ENCODE measurements around the gene PRKAB1.

Gene PRKAB1

DNA sequence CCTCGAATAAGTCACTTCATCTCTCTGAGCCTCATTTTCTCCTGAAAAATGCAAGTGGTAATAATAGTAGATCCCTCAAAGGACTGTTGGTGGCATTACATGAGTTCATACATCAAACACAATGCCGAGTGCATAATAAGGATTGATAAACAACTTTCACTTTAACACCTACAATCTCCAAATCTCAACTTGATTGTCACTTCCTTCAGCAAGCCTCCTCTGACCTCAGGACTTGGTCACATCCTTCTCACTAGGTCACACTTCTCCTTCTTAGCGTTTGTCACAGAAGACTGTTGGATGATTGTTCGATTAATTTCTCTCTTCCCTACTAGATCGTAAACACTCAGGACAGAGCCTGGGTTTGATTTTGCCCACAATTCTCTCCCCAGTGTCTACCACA is 7.9 kb upstream of the PRKAB1 start:
- no peak for DNase-seq (ENCODE audit: low read depth, low spot score)
- TF ChIP-seq, protein P1, sequence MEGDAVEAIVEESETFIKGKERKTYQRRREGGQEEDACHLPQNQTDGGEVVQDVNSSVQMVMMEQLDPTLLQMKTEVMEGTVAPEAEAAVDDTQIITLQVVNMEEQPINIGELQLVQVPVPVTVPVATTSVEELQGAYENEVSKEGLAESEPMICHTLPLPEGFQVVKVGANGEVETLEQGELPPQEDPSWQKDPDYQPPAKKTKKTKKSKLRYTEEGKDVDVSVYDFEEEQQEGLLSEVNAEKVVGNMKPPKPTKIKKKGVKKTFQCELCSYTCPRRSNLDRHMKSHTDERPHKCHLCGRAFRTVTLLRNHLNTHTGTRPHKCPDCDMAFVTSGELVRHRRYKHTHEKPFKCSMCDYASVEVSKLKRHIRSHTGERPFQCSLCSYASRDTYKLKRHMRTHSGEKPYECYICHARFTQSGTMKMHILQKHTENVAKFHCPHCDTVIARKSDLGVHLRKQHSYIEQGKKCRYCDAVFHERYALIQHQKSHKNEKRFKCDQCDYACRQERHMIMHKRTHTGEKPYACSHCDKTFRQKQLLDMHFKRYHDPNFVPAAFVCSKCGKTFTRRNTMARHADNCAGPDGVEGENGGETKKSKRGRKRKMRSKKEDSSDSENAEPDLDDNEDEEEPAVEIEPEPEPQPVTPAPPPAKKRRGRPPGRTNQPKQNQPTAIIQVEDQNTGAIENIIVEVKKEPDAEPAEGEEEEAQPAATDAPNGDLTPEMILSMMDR (IDR thresholded peaks at IDR 0.05; ENCODE audit: low read depth, low read length), result no peak
- in situ Hi-C loops (cut with HindIII; ENCODE audit: low sequenced_read_pairs), result no loop called here
- H3K4me3 ChIP-seq (ENCODE audit: low read depth, low read length), result no peak overlapping the region

DNA sequence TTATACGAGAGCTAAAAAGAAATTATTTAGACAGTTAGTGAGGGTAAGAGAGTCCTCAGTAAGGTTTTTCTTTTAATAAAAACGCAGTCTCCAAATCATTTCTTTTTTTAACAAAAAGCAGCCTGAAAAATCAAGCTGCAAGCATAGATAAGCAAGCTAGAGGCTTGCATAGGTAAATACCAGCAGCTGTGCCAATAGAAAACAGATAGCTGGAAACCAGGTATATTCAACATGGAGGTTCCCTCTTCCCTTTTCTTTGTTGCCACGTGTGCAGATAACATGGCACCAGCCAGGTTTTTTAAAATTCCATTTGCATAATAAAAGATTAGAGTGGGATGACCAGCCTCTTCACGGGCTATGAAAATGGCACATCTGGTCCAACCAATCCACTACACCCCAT is 6.1 kb upstream of the PRKAB1 start:
- in situ Hi-C loops (cut with HindIII; ENCODE audit: low sequenced_read_pairs), result no loop called here
- no peak overlapping the region for H3K4me3 ChIP-seq (ENCODE audit: low read depth, low read length)
- TF ChIP-seq, protein P1 (IDR thresholded peaks at IDR 0.05; ENCODE audit: low read depth, low read length), result no peak
- DNase-seq (ENCODE audit: low read depth, low spot score), result no peak

DNA sequence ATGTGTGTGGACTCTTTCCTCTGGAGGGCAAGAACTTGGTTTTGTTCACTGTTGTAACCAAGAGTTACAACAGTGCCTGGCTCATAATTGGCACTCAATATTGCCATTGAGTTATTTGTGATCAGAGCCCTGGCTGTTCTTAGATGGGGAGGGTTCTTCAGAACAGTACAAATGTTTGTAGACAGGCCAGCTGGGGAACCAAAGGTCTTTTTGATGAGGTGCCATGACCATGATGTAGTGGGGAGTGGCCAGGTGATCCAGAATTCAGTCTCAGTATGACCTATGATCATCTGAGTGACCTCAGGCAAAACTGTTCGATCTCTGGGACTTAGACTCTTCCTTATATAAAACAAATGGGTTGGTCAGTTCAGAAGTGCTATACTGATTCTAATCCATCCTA is 3.3 kb upstream of the PRKAB1 start:
- no peak for DNase-seq (ENCODE audit: low read depth, low spot score)
- no peak overlapping the region for H3K4me3 ChIP-seq (ENCODE audit: low read depth, low read length)
- in situ Hi-C loops (cut with HindIII; ENCODE audit: low sequenced_read_pairs), result no loop called here
- TF ChIP-seq, protein P1 (IDR thresholded peaks at IDR 0.05; ENCODE audit: low read depth, low read length), result no peak

DNA sequence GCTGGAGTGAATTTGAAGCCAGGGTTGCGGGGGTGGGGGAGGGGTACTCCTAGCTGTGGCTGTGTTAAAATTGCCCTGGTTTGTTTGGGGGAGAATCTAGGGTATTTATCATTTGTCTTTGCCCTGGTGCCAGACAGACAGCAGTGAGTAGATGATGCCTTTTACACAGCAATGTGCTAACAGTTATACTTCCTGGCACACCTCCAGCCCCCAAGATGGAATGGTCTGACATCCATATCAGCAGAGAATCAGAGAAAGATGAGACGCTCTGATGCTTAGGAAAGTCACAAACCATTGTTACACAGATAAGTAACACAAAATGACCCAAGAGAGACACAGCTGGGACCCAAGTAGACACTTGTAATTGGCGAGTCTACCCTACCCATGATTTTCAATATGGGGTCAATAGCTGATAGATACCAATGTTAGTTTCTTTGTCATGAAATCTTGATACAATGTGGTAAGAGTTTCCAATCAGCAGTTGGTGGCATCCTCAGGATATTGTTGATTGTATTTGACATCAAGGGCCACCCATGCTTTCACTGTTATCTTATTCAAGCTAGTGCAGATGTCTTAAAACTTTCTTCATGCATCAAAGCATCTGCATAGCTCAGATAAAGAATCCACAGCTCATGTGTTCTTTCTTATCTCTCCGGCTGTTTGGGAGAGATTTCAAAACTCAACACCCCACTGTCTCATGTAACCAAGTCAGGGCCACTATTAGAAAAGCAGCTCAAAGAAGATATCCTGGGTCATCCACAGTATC is 2.6 kb upstream of the PRKAB1 start:
- no peak overlapping the region for H3K4me3 ChIP-seq (ENCODE audit: low read depth, low read length)
- TF ChIP-seq, protein P1 (IDR thresholded peaks at IDR 0.05; ENCODE audit: low read depth, low read length), result no peak
- in situ Hi-C loops (cut with HindIII; ENCODE audit: low sequenced_read_pairs), result no loop called here
- no peak for DNase-seq (ENCODE audit: low read depth, low spot score)

DNA sequence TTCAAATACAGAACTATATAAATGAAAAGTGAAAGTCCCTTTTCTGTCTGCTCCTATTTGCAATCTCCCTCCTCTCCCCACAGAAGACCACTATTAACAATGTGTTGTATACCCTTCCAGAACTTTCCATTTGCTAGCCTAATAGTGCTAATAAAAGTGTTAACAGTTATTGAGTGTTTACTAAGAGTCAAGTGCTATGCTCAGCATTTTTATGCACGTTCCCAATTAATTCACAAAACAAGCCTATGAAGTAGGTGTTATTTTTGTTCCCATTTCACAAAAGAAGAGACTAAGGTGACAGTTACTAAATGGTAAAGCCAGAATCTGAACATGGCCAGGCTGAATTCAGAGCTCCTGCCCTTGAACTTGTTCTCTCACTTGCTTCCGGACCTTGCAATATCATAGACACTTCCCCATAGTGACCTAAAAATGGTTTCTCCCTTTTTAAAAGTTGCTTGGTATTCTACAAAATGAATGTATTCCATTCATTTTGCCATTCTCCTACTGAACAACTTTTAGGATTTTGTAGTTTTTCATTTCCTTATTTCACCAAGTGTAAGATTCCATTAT is 1.6 kb upstream of the PRKAB1 start:
- in situ Hi-C loops (cut with HindIII; ENCODE audit: low sequenced_read_pairs), result no loop called here
- TF ChIP-seq, protein P1 (IDR thresholded peaks at IDR 0.05; ENCODE audit: low read depth, low read length), result no peak
- no peak overlapping the region for H3K4me3 ChIP-seq (ENCODE audit: low read depth, low read length)
- no peak for DNase-seq (ENCODE audit: low read depth, low spot score)

DNA sequence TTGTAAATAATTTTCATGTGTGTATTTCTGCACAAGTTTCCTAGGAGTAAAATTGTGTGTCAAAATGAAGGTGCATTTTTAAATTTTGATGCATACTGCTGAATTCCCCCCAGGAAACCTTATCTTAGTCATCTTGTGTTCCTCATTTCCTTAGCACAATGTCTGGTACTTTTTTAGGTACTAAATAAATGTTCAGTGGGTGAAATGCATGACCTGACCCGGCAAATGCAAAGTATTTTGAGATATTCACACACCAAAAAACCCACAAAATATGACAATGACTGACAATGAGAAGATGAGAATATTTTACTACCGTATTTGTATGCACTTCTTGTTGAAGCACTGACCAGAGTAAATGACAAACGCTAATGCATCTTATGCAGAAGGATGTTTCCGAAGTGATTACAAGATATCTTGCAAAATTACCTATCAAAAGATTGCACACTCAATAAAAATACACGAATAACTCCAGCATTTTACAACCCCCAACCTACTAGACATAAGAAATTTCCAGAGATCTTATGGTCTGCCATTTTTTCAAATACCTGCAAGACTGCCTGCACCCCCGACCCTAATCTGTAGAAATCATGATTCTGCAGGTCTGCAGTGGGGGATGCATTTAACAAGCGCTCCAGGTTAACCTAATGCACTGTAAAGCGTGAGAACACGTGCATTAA is 895 bp upstream of the PRKAB1 start:
- H3K4me3 ChIP-seq (ENCODE audit: low read depth, low read length), result peak overlapping the region; percentile 99
- no peak for DNase-seq (ENCODE audit: low read depth, low spot score)
- TF ChIP-seq, protein P1 (IDR thresholded peaks at IDR 0.05; ENCODE audit: low read depth, low read length), result no peak
- in situ Hi-C loops (cut with HindIII; ENCODE audit: low sequenced_read_pairs), result no loop called here

Measured in astrocyte of the spinal cord (primary cell).